Erythroblast (primary cell): Measurements from ENCODE around the gene LTBP3.

Experiments used
- GATA1 ChIP-seq: IDR thresholded peaks from 2 replicates; pipeline ENCODE4 v1.6.1; 2011; ENCODE audit warnings: low read depth, mild to moderate bottlenecking, control low read depth, low read length, moderate library complexity
- POLR2A ChIP-seq: IDR thresholded peaks from 2 replicates; pipeline ENCODE4 v1.6.1; 2011; ENCODE audit warnings: mild to moderate bottlenecking, low read length

DNA sequence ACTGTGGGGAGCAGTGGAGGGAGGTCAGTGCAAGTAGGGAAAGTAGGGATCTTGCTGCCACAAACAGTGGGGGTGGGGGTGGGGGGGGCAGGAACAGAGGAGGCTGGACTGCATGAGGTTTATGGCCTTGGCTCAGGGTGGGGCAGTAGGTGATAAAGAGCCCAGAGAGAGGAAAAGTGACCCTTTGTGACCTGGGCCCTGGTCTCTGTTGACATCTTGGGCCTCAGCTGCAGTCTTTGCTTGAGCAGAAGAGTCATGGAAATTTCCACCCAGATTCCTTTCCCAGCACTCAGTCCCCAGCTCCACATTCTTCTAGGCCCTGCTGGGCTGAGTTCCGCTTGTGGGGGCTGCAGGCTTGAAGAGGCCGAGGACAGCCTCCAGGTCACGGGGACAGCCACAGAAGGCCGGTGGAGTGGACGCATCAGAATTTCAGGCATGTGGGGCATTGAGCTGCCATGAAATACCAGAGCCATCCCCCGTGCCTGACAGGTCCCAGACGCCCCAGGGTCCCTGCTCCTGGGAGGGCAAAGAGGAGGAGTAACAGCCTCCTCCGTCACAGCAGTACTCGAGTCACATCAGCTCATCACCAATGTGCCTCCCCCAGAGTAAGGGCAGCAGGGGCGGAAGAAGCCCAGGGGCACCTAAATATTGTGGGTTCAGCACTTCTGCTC is 69.0 kb downstream of the LTBP3 start:
- TF ChIP-seq GATA1 = no peak
- TF ChIP-seq POLR2A = no peak
